PC-3 (cell line): ENCODE data around the gene SH3RF1. TPM values are rescaled to one million over a fixed set of nuclear protein-coding genes. Genes with fewer than 3 reads are reported as not detected.

ENCODE experiments used
- ATAC-seq: fragments of 200-7000 bp; cut with Tn5 transposase; 2 replicates; pipeline ENCODE4 v1.9.1; 2020; ENCODE audit warnings: mild to moderate bottlenecking, moderate library complexity
- BruUV-seq: library from RNA; stranded (reverse); fragments of 400-500 nt; replicated peaks from 2 replicates; lab custom pipeline; 2021; lab: Mats Ljungman, UMichigan
- CTCF ChIA-PET: fragments of 300-600 bp; sonication (Branson Sonifier 250); formaldehyde crosslinking; loops from one replicate; lab custom pipeline; 2022; ENCODE audit warnings: antibody characterized with exemption; lab: Charles Lee
- POLR2A ChIA-PET: fragments of 300-600 bp; sonication (Branson Sonifier 250); formaldehyde crosslinking; loops from one replicate; lab custom pipeline; 2022; ENCODE audit warnings: antibody characterized with exemption; ENCODE audit not compliant: unreplicated experiment; lab: Charles Lee
- DNase-seq: peaks from one replicate; pipeline ENCODE4 v3.0.0-alpha.2; 2015
- H2AFZ ChIP-seq: fragments of 300-600 bp; sonication (generic); 2 replicates; pipeline ENCODE4 v1.6.0; 2016; ENCODE audit warnings: antibody characterized with exemption, low read length
- H3F3A ChIP-seq: fragments of 300-600 bp; sonication (generic); one replicate; pipeline ENCODE4 v1.6.0; 2017; ENCODE audit warnings: antibody characterized with exemption, low read length, control low read depth, mild to moderate bottlenecking; ENCODE audit not compliant: unreplicated experiment
- H3K27ac ChIP-seq: fragments of 300-600 bp; sonication (generic); 2 replicates; pipeline ENCODE4 v1.5.1; 2016; ENCODE audit warnings: mild to moderate bottlenecking, low read length
- H3K27me3 ChIP-seq: fragments of 300-600 bp; sonication (generic); 2 replicates; pipeline ENCODE4 v1.6.1; 2016; ENCODE audit warnings: low read length, mixed read lengths
- H3K36me3 ChIP-seq: fragments of 300-600 bp; sonication (generic); 2 replicates; pipeline ENCODE4 v1.6.1; 2016; ENCODE audit warnings: low read depth, mixed run types, low read length, mixed read lengths
- H3K4me1 ChIP-seq: fragments of 300-600 bp; sonication (generic); 2 replicates; pipeline ENCODE4 v1.5.1; 2016; ENCODE audit warnings: low read length; ENCODE audit not compliant: insufficient read depth
- H3K4me2 ChIP-seq: fragments of 300-600 bp; sonication (generic); 2 replicates; pipeline ENCODE4 v1.6.0; 2016; ENCODE audit warnings: low read length
- H3K4me3 ChIP-seq: fragments of 300-600 bp; sonication (generic); 2 replicates; pipeline ENCODE4 v1.5.1; 2016; ENCODE audit warnings: mild to moderate bottlenecking, low read length, mixed read lengths
- H3K79me2 ChIP-seq: fragments of 300-600 bp; sonication (generic); 2 replicates; pipeline ENCODE4 v1.6.1; 2017; ENCODE audit warnings: low read length, mixed read lengths
- H3K9ac ChIP-seq: fragments of 300-600 bp; sonication (generic); 2 replicates; pipeline ENCODE4 v1.6.0; 2016; ENCODE audit warnings: mild to moderate bottlenecking, low read length
- H3K9me2 ChIP-seq: fragments of 300-600 bp; sonication (generic); replicated peaks from 2 replicates; pipeline ENCODE4 v1.6.1; 2016; ENCODE audit warnings: mixed run types, low read length, mixed read lengths
- H3K9me3 ChIP-seq: fragments of 300-600 bp; sonication (generic); 2 replicates; pipeline ENCODE4 v1.6.1; 2016; ENCODE audit warnings: low read length, mixed read lengths
- H4K20me1 ChIP-seq: fragments of 300-600 bp; sonication (generic); 2 replicates; pipeline ENCODE4 v1.6.1; 2016; ENCODE audit warnings: low read length, mixed read lengths
- EZH2 ChIP-seq: fragments of 300-600 bp; sonication (generic); IDR thresholded peaks from one replicate; pipeline ENCODE4 v1.6.1; 2017; ENCODE audit warnings: antibody characterized with exemption, mild to moderate bottlenecking, low read length; ENCODE audit not compliant: unreplicated experiment
- EZH2phosphoT487 ChIP-seq: fragments of 300-600 bp; sonication (generic); IDR thresholded peaks from 2 replicates; pipeline ENCODE4 v1.6.1; 2018; ENCODE audit warnings: mild to moderate bottlenecking, antibody characterized with exemption, low read length, borderline replicate concordance
- intact Hi-C: fragments of 100-400 bp; cut with micrococcal nuclease; formaldehyde crosslinking; loops from 2 replicates; pipeline ENCODE4 v1.9.0; 2023
- total RNA-seq: library from RNA; depleted of rRNA; stranded (reverse); fragments of >200 nt; gene quantifications from 2 replicates; pipeline ENCODE4 v1.2.3, GENCODE V29; 2014
- TF ChIP-seq, protein P1 (sequence below): fragments of 300-600 bp; sonication (generic); conservative IDR thresholded peaks from 2 replicates; pipeline ENCODE4 v1.5.1; 2017; ENCODE audit warnings: antibody characterized with exemption, low read depth, mild to moderate bottlenecking, low read length

The SH3RF1 gene
- total RNA-seq, 1 experiment from 2014 or later, result 21.0 TPM

DNA sequence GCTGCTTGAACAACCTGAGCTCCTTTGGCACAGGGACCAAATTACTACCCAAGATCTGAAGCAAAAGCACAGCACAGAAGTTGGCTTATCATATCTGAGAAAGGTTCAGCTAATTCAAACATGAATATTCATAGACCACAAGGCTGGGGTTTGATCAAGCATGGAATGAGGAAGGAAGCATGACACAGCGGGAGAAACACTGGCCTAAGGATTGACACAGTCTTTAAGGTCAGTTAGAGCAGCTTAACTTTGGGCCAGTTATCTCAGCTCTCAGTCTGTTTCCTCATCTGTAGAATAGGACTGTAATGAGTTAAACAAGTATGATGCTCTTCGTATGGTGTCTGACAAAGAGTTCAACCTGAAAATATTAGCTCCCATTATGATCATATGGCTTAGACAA lies 172.2 kb downstream of the SH3RF1 start:
- peaks cover 10% of the 10 kb centered on the region; the same call in 1 of the 2 replicates for H3K79me2 ChIP-seq
- H4K20me1 ChIP-seq, result no peaks in the 10 kb centered on the region
- no peaks in the 10 kb centered on the region for H3K9me2 ChIP-seq
- H3K4me2 ChIP-seq, result no peak overlapping the region
- ATAC-seq (no peak), DNase-seq (no peak)
- intact Hi-C loops, result no loop called here
- ChIA-PET POLR2A (no interaction called here), CTCF (no interaction called here)
- TF ChIP-seq EZH2phosphoT487 (no peak), EZH2 (no peak)
- TF ChIP-seq, protein P1, sequence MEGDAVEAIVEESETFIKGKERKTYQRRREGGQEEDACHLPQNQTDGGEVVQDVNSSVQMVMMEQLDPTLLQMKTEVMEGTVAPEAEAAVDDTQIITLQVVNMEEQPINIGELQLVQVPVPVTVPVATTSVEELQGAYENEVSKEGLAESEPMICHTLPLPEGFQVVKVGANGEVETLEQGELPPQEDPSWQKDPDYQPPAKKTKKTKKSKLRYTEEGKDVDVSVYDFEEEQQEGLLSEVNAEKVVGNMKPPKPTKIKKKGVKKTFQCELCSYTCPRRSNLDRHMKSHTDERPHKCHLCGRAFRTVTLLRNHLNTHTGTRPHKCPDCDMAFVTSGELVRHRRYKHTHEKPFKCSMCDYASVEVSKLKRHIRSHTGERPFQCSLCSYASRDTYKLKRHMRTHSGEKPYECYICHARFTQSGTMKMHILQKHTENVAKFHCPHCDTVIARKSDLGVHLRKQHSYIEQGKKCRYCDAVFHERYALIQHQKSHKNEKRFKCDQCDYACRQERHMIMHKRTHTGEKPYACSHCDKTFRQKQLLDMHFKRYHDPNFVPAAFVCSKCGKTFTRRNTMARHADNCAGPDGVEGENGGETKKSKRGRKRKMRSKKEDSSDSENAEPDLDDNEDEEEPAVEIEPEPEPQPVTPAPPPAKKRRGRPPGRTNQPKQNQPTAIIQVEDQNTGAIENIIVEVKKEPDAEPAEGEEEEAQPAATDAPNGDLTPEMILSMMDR, result no peak
- no peaks in the 10 kb centered on the region for H3K27me3 ChIP-seq
- no TSS peak for BruUV-seq
- no peaks in the 10 kb centered on the region for H3F3A ChIP-seq
- H3K9ac ChIP-seq, result no peak overlapping the region
- no peak overlapping the region for H3K4me3 ChIP-seq
- H3K9me3 ChIP-seq, result no peaks in the 10 kb centered on the region
- H2AFZ ChIP-seq, result no peak overlapping the region
- peaks cover 7% of the 10 kb centered on the region for H3K4me1 ChIP-seq
- H3K36me3 ChIP-seq, result peaks cover 53% of the 10 kb centered on the region
- H3K27ac ChIP-seq, result no peak overlapping the region

GRCh38 chr4:169098054-169098497 lies 172.7 kb downstream of the SH3RF1 start:
- DNase-seq, result no peak
- H3K9ac ChIP-seq, result no peak overlapping the region
- no peak overlapping the region for H3K4me2 ChIP-seq
- no peak for ATAC-seq
- no peak overlapping the region for H3K27ac ChIP-seq
- H3K9me2 ChIP-seq, result no peaks in the 10 kb centered on the region
- H3K9me3 ChIP-seq, result no peaks in the 10 kb centered on the region
- POLR2A ChIA-PET, result no interaction called here
- intact Hi-C loops, result no loop called here
- CTCF ChIA-PET, result no interaction called here
- H3K4me1 ChIP-seq, result peaks cover 8% of the 10 kb centered on the region
- peaks cover 53% of the 10 kb centered on the region for H3K36me3 ChIP-seq
- no peak overlapping the region for H3K4me3 ChIP-seq
- no peaks in the 10 kb centered on the region for H3F3A ChIP-seq
- no peaks in the 10 kb centered on the region for H4K20me1 ChIP-seq
- H3K79me2 ChIP-seq, result peaks cover 6% of the 10 kb centered on the region; the same call in 1 of the 2 replicates
- no TSS peak for BruUV-seq
- TF ChIP-seq EZH2phosphoT487 (no peak), EZH2 (no peak)
- TF ChIP-seq, protein P1, result no peak
- H3K27me3 ChIP-seq, result no peaks in the 10 kb centered on the region
- H2AFZ ChIP-seq, result no peak overlapping the region

GRCh38 chr4:169096221-169096620 lies 174.5 kb downstream of the SH3RF1 start:
- peaks cover 17% of the 10 kb centered on the region for H3K4me1 ChIP-seq
- H3K9me2 ChIP-seq, result no peaks in the 10 kb centered on the region
- DNase-seq (no peak), ATAC-seq (no peak)
- no peaks in the 10 kb centered on the region for H3K27me3 ChIP-seq
- H3K4me2 ChIP-seq, result no peak overlapping the region
- CTCF ChIA-PET, result no interaction called here
- no peak overlapping the region for H3K9ac ChIP-seq
- no peaks in the 10 kb centered on the region for H3K79me2 ChIP-seq
- H4K20me1 ChIP-seq, result no peaks in the 10 kb centered on the region; the same call in 1 of the 2 replicates
- no peak for TF ChIP-seq EZH2phosphoT487
- TF ChIP-seq EZH2, result no peak
- TF ChIP-seq, protein P1, result no peak
- no TSS peak for BruUV-seq
- POLR2A ChIA-PET, result no interaction called here
- no peaks in the 10 kb centered on the region for H3K9me3 ChIP-seq
- H3F3A ChIP-seq, result no peaks in the 10 kb centered on the region
- no peak overlapping the region for H3K4me3 ChIP-seq
- intact Hi-C loops, result no loop called here
- H3K27ac ChIP-seq, result no peak overlapping the region
- peaks cover 62% of the 10 kb centered on the region for H3K36me3 ChIP-seq
- no peak overlapping the region for H2AFZ ChIP-seq
